K562 (cell line): ENCODE measurements around the gene ANKS3.

ENCODE experiments used
- E2F6 ChIP-seq, 2 experiments: IDR thresholded peaks; 2 replicates each; pipeline ENCODE4 v1.6.1; 2011; ENCODE audit warnings: borderline replicate concordance in 1 of 2, control low read depth in 1 of 2, low read depth in 1 of 2, low read length in 1 of 2, mild to moderate bottlenecking in 1 of 2, mixed read lengths in 1 of 2, moderate library complexity in 1 of 2; ENCODE audit not compliant: insufficient read depth in 1 of 2, insufficient read length in 1 of 2, poor library complexity in 1 of 2, severe bottlenecking in 1 of 2; ENCODE audit errors: extremely low read depth in 1 of 2
- EHMT2 ChIP-seq: fragments of 450-650 bp; IDR thresholded peaks from 2 replicates; pipeline ENCODE4 v1.6.1; 2018; ENCODE audit warnings: antibody characterized with exemption
- POLR2A ChIP-seq: fragments of 450-650 bp; conservative IDR thresholded peaks from 2 replicates; pipeline ENCODE4 v1.6.1; 2016
- SAP30 ChIP-seq: fragments of 200-600 bp; sonication (generic); IDR thresholded peaks from 2 replicates; pipeline ENCODE4 v1.6.1; 2012; ENCODE audit warnings: borderline replicate concordance, low read depth, mild to moderate bottlenecking, moderate library complexity, low read length, control low read depth, inconsistent platforms; ENCODE audit not compliant: insufficient read depth, poor library complexity, severe bottlenecking
- SRSF1 ChIP-seq: fragments of 200-400 bp; formaldehyde crosslinking; IDR thresholded peaks from 2 replicates; pipeline ENCODE4 v1.6.1; 2017; ENCODE audit warnings: mild to moderate bottlenecking, low read depth, low read length, moderate library complexity
- STAG1 ChIP-seq: sonication (generic); formaldehyde crosslinking; IDR thresholded peaks from 2 replicates; pipeline ENCODE4 v1.5.0; 2020; ENCODE audit warnings: missing genetic modification reagents, borderline replicate concordance
- SUPT5H ChIP-seq: fragments of 450-650 bp; IDR thresholded peaks from 2 replicates; pipeline ENCODE4 v1.6.1; 2016
- ZFP1 ChIP-seq: fragments of 450-650 bp; formaldehyde crosslinking; IDR thresholded peaks from 2 replicates; pipeline ENCODE4 v1.4.0; 2020; ENCODE audit warnings: mild to moderate bottlenecking, mixed read lengths

- TF ChIP-seq POLR2A (no peak), SUPT5H (no peak), SAP30 (no peak), SRSF1 (no peak), ZFP1 (no peak), E2F6 (IDR thresholded peaks at IDR 0.05; ENCODE audit: borderline replicate concordance in 1 of 2, extremely low read depth in 1 of 2, insufficient read depth in 1 of 2, insufficient read length in 1 of 2, low read depth in 1 of 2, low read length in 1 of 2, poor library complexity in 1 of 2, severe bottlenecking in 1 of 2) (no peak), STAG1 (CRISPR knock-in tag) (no peak), EHMT2 (no peak)
Measured at GRCh38 chr16:4689091-4689671, 44.9 kb downstream of the ANKS3 start.
